ENCODE results near the gene ELMO1. TPM values are rescaled to one million over a fixed set of nuclear protein-coding genes. Genes with fewer than 3 reads are reported as not detected.

ELMO1 gene
- total and polyA plus RNA-seq, 10 of the 15 experiments (the other 5 are each of a cell fraction or from before 2014, with no cell fraction given): 22.6 to 85.9 (median 56.6) TPM

DNA sequence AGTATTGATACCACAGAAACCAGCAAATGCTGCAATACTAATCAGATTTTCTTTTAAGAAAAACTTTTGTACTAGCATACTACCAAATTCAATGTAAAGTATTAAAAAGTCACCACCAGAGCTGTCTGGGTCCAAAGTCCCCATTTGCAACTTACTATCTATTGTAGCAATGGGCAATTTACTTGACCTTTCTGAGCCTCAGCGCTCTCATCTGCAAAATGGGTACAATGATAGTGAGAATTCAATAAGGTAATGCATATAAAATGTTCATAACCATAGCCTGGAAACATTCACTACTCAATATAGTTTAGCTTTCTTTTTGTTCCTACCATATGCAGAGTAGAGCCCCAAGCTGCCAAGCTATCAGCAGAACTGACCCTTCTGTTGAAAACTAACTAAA, 337.2 kb downstream of the ELMO1 start (continued):
- TF ChIP-seq ETV6 (conservative IDR thresholded peaks at IDR 0.05 in 1 of 2, IDR thresholded peaks at IDR 0.05 in 1 of 2; ENCODE audit: borderline replicate concordance in 1 of 2, low read depth in 1 of 2): no peak
- TF ChIP-seq CUX1 (IDR thresholded peaks at IDR 0.05; ENCODE audit: insufficient replicate concordance, low read depth, low read length): no peak
- TF ChIP-seq ZNF207 (IDR thresholded peaks at IDR 0.05; ENCODE audit: borderline replicate concordance): no peak
- TF ChIP-seq HCFC1 (IDR thresholded peaks at IDR 0.05; ENCODE audit: low read length): no peak
- TF ChIP-seq MLLT1 (IDR thresholded peaks at IDR 0.05): no peak

All from GM12878 (cell line).